ENCODE measurements around the gene PPIP5K2. TPM values are rescaled to one million over a fixed set of nuclear protein-coding genes. Genes with fewer than 3 reads are reported as not detected.

The PPIP5K2 gene
- polyA plus RNA-seq, 1 donor from 2014 or later, result 153 TPM

GRCh38 chr5:103148213-103148612 lies 28.1 kb downstream of the PPIP5K2 start:
- H4K20me1 ChIP-seq (ENCODE audit: insufficient read depth), result no peaks in the 10 kb centered on the region
- peaks cover 10% of the 10 kb centered on the region for H3K36me3 ChIP-seq (ENCODE audit: insufficient read depth, low read length)
- H3K9me2 ChIP-seq (ENCODE audit: insufficient read depth, low read length), result no peaks in the 10 kb centered on the region
- no peaks in the 10 kb centered on the region for H3K27me3 ChIP-seq (ENCODE audit: insufficient read depth, low read depth, low read length)
- no peak overlapping the region for H3K9ac ChIP-seq (ENCODE audit: low read length)
- H3K27ac ChIP-seq (ENCODE audit: low read length), result no peak overlapping the region
- no peak overlapping the region for H3K4me2 ChIP-seq (ENCODE audit: low read length)
- H3K9me3 ChIP-seq (ENCODE audit: low read length), result no peaks in the 10 kb centered on the region
- no peak overlapping the region for H3K4me3 ChIP-seq (ENCODE audit: low read length)
- TF ChIP-seq MXI1 (conservative IDR thresholded peaks at IDR 0.05; ENCODE audit: poor library complexity, severe bottlenecking) (no peak), SMC3 (conservative IDR thresholded peaks at IDR 0.05; ENCODE audit: poor library complexity) (no peak), RAD21 (conservative IDR thresholded peaks at IDR 0.05) (no peak), TAF1 (IDR thresholded peaks at IDR 0.05; ENCODE audit: low read depth) (no peak), EP300 (conservative IDR thresholded peaks at IDR 0.05; ENCODE audit: poor library complexity, severe bottlenecking) (no peak), EZH2 (IDR thresholded peaks at IDR 0.05; ENCODE audit: borderline replicate concordance, insufficient read depth, low read length, poor library complexity, severe bottlenecking) (no peak), POLR2AphosphoS5 (IDR thresholded peaks at IDR 0.05) (no peak)
- TF ChIP-seq, protein P1, sequence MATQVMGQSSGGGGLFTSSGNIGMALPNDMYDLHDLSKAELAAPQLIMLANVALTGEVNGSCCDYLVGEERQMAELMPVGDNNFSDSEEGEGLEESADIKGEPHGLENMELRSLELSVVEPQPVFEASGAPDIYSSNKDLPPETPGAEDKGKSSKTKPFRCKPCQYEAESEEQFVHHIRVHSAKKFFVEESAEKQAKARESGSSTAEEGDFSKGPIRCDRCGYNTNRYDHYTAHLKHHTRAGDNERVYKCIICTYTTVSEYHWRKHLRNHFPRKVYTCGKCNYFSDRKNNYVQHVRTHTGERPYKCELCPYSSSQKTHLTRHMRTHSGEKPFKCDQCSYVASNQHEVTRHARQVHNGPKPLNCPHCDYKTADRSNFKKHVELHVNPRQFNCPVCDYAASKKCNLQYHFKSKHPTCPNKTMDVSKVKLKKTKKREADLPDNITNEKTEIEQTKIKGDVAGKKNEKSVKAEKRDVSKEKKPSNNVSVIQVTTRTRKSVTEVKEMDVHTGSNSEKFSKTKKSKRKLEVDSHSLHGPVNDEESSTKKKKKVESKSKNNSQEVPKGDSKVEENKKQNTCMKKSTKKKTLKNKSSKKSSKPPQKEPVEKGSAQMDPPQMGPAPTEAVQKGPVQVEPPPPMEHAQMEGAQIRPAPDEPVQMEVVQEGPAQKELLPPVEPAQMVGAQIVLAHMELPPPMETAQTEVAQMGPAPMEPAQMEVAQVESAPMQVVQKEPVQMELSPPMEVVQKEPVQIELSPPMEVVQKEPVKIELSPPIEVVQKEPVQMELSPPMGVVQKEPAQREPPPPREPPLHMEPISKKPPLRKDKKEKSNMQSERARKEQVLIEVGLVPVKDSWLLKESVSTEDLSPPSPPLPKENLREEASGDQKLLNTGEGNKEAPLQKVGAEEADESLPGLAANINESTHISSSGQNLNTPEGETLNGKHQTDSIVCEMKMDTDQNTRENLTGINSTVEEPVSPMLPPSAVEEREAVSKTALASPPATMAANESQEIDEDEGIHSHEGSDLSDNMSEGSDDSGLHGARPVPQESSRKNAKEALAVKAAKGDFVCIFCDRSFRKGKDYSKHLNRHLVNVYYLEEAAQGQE (IDR thresholded peaks at IDR 0.05; ENCODE audit: borderline replicate concordance), result no peak
- TF ChIP-seq, protein P2, sequence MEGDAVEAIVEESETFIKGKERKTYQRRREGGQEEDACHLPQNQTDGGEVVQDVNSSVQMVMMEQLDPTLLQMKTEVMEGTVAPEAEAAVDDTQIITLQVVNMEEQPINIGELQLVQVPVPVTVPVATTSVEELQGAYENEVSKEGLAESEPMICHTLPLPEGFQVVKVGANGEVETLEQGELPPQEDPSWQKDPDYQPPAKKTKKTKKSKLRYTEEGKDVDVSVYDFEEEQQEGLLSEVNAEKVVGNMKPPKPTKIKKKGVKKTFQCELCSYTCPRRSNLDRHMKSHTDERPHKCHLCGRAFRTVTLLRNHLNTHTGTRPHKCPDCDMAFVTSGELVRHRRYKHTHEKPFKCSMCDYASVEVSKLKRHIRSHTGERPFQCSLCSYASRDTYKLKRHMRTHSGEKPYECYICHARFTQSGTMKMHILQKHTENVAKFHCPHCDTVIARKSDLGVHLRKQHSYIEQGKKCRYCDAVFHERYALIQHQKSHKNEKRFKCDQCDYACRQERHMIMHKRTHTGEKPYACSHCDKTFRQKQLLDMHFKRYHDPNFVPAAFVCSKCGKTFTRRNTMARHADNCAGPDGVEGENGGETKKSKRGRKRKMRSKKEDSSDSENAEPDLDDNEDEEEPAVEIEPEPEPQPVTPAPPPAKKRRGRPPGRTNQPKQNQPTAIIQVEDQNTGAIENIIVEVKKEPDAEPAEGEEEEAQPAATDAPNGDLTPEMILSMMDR (IDR thresholded peaks at IDR 0.05; ENCODE audit: poor library complexity, severe bottlenecking), result no peak
- H2AFZ ChIP-seq (ENCODE audit: low read depth, low read length), result no peak overlapping the region
- H3F3A ChIP-seq (ENCODE audit: insufficient read depth, low read length, poor library complexity, severe bottlenecking), result no peaks in the 10 kb centered on the region
- H3K79me2 ChIP-seq (replicated peaks; ENCODE audit: insufficient read depth, low read length), result no peaks in the 10 kb centered on the region

DNA sequence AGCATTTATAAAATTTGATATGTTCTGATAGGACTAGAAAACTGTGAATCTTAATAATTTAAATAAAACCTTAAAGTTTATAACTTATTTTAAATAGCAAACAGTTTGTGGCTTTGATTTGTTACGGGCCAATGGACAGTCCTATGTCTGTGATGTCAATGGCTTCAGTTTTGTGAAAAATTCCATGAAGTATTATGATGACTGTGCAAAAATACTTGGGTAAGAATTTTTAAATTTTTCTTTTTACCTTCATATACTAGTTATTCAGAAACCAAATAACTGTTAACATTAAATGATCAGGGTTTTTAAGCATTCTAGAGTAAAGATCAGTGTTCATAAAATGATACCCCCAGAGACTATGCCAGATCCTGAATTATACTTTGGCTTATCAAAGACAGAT lies 31.1 kb downstream of the PPIP5K2 start:
- H3K9ac ChIP-seq (ENCODE audit: low read length), result no peak overlapping the region
- no peaks in the 10 kb centered on the region for H3K27me3 ChIP-seq (ENCODE audit: insufficient read depth, low read depth, low read length)
- TF ChIP-seq SMC3 (conservative IDR thresholded peaks at IDR 0.05; ENCODE audit: poor library complexity) (no peak), EP300 (conservative IDR thresholded peaks at IDR 0.05; ENCODE audit: poor library complexity, severe bottlenecking) (no peak), EZH2 (IDR thresholded peaks at IDR 0.05; ENCODE audit: borderline replicate concordance, insufficient read depth, low read length, poor library complexity, severe bottlenecking) (no peak), RAD21 (conservative IDR thresholded peaks at IDR 0.05) (no peak), MXI1 (conservative IDR thresholded peaks at IDR 0.05; ENCODE audit: poor library complexity, severe bottlenecking) (no peak), POLR2AphosphoS5 (IDR thresholded peaks at IDR 0.05) (no peak), TAF1 (IDR thresholded peaks at IDR 0.05; ENCODE audit: low read depth) (no peak)
- TF ChIP-seq, protein P2 (IDR thresholded peaks at IDR 0.05; ENCODE audit: poor library complexity, severe bottlenecking), result no peak
- TF ChIP-seq, protein P1 (IDR thresholded peaks at IDR 0.05; ENCODE audit: borderline replicate concordance), result no peak
- H3K36me3 ChIP-seq (ENCODE audit: insufficient read depth, low read length), result peaks cover 16% of the 10 kb centered on the region
- no peaks in the 10 kb centered on the region for H3K79me2 ChIP-seq (replicated peaks; ENCODE audit: insufficient read depth, low read length)
- H3F3A ChIP-seq (ENCODE audit: insufficient read depth, low read length, poor library complexity, severe bottlenecking), result no peaks in the 10 kb centered on the region
- H3K4me3 ChIP-seq (ENCODE audit: low read length), result no peak overlapping the region
- no peak overlapping the region for H3K4me2 ChIP-seq (ENCODE audit: low read length)
- H3K9me3 ChIP-seq (ENCODE audit: low read length), result no peaks in the 10 kb centered on the region
- no peaks in the 10 kb centered on the region for H4K20me1 ChIP-seq (ENCODE audit: insufficient read depth)
- H3K9me2 ChIP-seq (ENCODE audit: insufficient read depth, low read length), result no peaks in the 10 kb centered on the region
- no peak overlapping the region for H2AFZ ChIP-seq (ENCODE audit: low read depth, low read length)
- H3K27ac ChIP-seq (ENCODE audit: low read length), result no peak overlapping the region
